GM10248 (cell line): ENCODE data around the gene CELA1.

Source experiments
- CTCF ChIA-PET: fragments of 300-600 bp; sonication (Branson Sonifier 250); formaldehyde crosslinking; extraction: SDS; loops from one replicate; lab custom pipeline; 2021; ENCODE audit warnings: antibody characterized with exemption; lab: Yijun Ruan, JAX
- POLR2A ChIA-PET: fragments of 350-650 bp; sonication (Branson Sonifier 250); formaldehyde crosslinking; extraction: SDS; loops from one replicate; lab custom pipeline; 2020; ENCODE audit warnings: antibody characterized with exemption; lab: Yijun Ruan, JAX
- DNase-seq: peaks from one replicate; pipeline ENCODE4 v3.0.0; 2012; ENCODE audit errors: extremely low spot score
- TF ChIP-seq, protein P1 (sequence below): IDR thresholded peaks from 2 replicates; pipeline ENCODE4 v1.5.1; 2012; ENCODE audit warnings: mild to moderate bottlenecking, low read depth; ENCODE audit errors: extremely low read depth, missing control alignments, control extremely low read depth

CELA1 gene

DNA sequence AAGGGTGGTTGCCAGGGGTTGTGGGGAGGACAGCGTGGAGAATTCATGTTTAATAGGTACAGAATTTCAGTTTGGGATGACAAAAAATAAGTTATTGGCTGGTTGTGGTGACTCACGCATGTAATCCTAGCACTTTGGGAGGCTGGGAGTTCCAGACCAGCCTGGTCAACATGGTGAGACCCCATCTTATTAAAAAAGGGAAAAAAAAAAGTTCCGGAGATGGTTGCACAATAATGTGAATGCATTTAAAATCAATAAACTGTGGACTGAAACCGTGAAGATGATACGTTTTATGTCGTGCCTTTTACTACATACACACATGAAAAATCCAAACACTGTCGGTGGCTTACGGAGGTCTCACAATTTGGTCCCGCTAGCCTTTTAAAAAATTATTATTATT, 24.2 kb upstream of the CELA1 start:
- POLR2A ChIA-PET: no interaction called here
- TF ChIP-seq, protein P1, sequence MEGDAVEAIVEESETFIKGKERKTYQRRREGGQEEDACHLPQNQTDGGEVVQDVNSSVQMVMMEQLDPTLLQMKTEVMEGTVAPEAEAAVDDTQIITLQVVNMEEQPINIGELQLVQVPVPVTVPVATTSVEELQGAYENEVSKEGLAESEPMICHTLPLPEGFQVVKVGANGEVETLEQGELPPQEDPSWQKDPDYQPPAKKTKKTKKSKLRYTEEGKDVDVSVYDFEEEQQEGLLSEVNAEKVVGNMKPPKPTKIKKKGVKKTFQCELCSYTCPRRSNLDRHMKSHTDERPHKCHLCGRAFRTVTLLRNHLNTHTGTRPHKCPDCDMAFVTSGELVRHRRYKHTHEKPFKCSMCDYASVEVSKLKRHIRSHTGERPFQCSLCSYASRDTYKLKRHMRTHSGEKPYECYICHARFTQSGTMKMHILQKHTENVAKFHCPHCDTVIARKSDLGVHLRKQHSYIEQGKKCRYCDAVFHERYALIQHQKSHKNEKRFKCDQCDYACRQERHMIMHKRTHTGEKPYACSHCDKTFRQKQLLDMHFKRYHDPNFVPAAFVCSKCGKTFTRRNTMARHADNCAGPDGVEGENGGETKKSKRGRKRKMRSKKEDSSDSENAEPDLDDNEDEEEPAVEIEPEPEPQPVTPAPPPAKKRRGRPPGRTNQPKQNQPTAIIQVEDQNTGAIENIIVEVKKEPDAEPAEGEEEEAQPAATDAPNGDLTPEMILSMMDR: no peak
- no peak for DNase-seq
- CTCF ChIA-PET: no interaction called here

DNA sequence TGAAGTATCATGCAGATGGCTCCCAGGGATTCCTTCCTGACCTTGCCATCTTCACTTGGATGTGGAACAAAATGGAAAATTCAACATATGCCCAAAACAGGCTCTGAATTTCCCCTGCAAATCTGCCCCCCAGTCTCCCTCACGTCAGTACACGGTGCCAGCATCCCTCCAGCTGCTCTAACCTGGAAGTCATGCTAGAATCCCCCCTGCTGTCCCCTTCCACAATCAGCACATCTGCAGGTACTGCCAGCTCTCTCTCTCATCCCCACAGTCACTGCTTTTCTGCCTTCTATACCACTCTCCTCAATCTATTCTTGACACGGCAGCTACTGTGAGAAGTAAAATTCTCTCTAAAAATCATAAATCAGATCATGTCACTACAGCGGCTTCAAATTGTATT, 23.1 kb upstream of the CELA1 start:
- ChIA-PET CTCF (interaction anchor here (0.7 to 1.4 kb wide), 7 partner anchors 9 to 100 kb away, joined by 3 to 4 read pairs (median 3); no protein-coding TSS in a partner anchor), POLR2A (interaction anchor here (1.0 to 1.1 kb wide), 2 partner anchors 20 to 286 kb away, joined by 4 to 8 read pairs; partner anchors contain the start of gene CSRNP2)
- TF ChIP-seq, protein P1: no peak
- no peak for DNase-seq

DNA sequence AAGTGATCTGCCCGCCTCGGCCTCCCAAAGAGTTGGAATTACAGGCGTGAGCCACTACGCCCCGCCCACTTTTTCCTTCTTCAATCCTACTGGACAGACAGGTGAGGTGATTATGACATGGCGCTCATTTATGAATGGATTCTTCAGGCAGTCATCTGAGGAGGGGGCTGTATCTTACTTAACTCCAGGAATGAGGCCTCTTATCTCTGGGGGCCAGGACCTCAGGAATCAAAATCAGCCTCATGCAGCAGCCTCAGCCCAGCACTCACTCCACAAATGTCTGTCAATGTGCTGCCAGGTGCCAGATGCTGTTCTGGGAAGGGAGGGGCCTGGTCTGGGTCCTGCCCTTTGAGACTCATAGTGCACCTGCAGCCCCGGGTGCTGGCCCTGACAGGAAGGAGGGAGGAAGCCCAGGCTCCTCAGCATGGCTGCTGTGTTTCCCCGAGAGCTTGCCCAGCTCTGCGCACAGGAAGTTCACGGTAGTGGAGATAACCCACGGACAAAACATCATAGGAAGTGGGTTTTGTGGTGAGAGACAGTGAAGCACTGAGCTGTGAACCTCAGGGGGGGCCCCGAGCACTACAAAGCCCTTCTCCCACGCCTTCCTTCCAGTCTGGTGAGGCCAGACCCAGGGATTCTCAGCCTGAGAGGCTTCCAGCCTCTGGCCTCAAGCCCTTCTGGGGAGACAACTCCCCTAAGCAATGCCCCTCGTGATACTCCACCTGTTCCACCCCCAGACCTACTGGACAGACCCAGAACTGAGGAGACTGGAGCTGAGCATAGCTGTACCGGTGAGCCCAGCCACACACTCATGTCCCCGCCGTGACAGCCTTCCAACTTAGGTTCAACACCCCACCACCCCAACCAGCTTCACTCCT, 22.4 kb upstream of the CELA1 start:
- POLR2A ChIA-PET: interaction anchor here (1.0 to 1.1 kb wide), 2 partner anchors 21 to 286 kb away, joined by 4 to 8 read pairs; partner anchors contain the start of gene CSRNP2
- DNase-seq: peak; percentile 97
- TF ChIP-seq, protein P1: no peak
- CTCF ChIA-PET: interaction anchor here (0.7 to 1.4 kb wide), 7 partner anchors 8 to 99 kb away, joined by 3 to 4 read pairs (median 3); no protein-coding TSS in a partner anchor

DNA sequence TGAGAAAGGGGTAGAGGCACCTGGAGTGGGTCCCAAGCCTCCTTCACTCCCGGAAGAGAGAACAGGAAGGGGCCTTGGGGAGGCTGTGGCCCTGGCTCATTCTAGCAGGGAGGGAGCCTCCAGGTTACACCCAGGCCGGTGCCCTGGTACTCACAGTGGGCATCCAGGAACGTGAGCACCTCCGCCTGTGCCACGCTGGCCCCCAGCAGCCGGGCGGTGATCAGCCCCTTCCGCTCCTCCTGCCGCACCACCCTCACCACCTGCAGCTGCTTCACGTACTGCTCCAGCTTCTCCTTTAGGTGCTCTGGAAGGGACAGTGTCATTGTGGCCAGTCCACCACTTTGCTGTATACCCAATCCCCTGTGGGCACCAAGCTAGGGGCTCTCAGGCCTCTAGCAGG, 18.8 kb upstream of the CELA1 start:
- CTCF ChIA-PET: interaction anchor here (1.5 to 2.2 kb wide), 3 partner anchors 12 to 25 kb away, joined by 4 to 10 read pairs (median 4); no protein-coding TSS in a partner anchor
- DNase-seq: no peak
- TF ChIP-seq, protein P1: no peak
- POLR2A ChIA-PET: no interaction called here

DNA sequence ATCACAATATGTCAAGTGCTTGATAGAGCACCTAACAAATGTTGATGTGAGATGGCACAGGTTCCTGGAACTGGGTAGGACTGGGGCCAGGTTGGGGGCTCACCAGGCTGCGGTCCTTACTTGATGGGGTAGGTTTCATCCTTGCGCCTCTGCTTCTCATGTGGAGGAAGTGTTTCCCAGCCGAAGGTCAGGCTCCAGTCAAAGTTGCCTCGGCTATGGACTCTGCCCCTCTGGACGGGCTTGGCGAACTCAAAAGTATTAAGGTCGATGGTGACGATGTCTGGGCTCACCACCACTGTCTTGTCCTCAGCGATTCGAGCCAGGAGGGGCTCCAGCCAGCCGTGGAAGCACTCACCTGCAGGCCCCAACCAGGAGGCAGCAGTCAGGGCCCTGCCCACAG, 17.5 kb upstream of the CELA1 start:
- POLR2A ChIA-PET: no interaction called here
- TF ChIP-seq, protein P1: no peak
- DNase-seq: no peak
- CTCF ChIA-PET: interaction anchor here (1.5 to 2.2 kb wide), 3 partner anchors 11 to 23 kb away, joined by 4 to 10 read pairs (median 4); no protein-coding TSS in a partner anchor

DNA sequence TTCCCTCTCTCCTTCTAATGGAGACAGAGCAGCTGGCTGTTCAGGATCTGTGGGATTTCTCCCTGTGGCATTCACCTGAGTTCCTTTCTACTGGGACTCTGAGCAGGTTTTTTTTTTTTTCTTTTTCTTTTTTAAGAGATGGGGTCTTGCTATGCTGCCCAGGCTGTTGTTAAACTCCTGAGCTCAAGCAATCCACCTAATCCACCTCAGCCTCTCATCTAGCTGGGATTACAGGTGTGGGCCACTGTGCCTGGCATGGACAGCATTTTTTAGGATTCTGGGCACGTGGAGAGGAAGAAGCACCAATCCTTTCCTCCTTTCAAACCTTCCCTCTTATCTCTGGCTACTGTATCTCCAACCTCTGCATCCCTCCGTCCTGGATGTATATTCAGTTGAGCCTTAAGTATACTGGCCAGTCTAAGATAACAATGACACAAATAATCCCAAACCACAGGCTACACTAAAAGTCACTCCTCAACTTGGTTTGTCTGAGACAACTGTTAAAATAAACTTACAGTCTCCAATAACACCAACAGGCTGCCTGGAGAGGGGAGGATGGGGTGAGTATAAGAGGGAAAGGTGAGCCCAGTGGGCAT, 16.4 kb upstream of the CELA1 start:
- no peak for DNase-seq
- TF ChIP-seq, protein P1: no peak
- POLR2A ChIA-PET: interaction anchor here (0.6 to 0.7 kb wide), 2 partner anchors 11 to 121 kb away, joined by 3 to 4 read pairs; no protein-coding TSS in a partner anchor
- CTCF ChIA-PET: interaction anchor here (5.9 kb wide), 1 partner anchor 12 kb away, joined by 35 read pairs; no protein-coding TSS in a partner anchor
